ENCODE results near the gene ADAMTS7. TPM values are rescaled to one million over a fixed set of nuclear protein-coding genes. Genes with fewer than 3 reads are reported as not detected.

The ADAMTS7 gene
- total RNA-seq, 1 donor from 2014 or later = 25.5 TPM

- H3K27ac Mint-ChIP-seq (ENCODE audit: unreplicated experiment) = no peak overlapping the region
These were observed 721 bp downstream of the ADAMTS7 start for GRCh38 chr15:78810362-78811123.

GRCh38 chr15:78810003-78810361 lies 1.3 kb downstream of the ADAMTS7 start:
- Histone ChIP-seq H3K27ac (ENCODE audit: low read depth, low read length) (no peak overlapping the region), H2AFZ (ENCODE audit: low read depth, low read length) (peak overlapping the region; percentile 76), H3K4me3 (ENCODE audit: insufficient read depth, low read depth, low read length) (peak overlapping the region; percentile 64), H3K27me3 (ENCODE audit: insufficient read depth, low read length) (no peaks in the 10 kb centered on the region), H3K9ac (ENCODE audit: low read length) (peak overlapping the region; percentile 75), H3K36me3 (ENCODE audit: insufficient read depth, low read length) (no peaks in the 10 kb centered on the region), H3K4me2 (ENCODE audit: low read length) (peak overlapping the region; percentile 91), H3K9me3 (ENCODE audit: insufficient read depth, low read depth, low read length) (no peaks in the 10 kb centered on the region), H3K79me2 (ENCODE audit: insufficient read depth, low read length) (peaks cover 8% of the 10 kb centered on the region), H3K4me1 (ENCODE audit: insufficient read depth, low read length) (peaks cover 6% of the 10 kb centered on the region), H4K20me1 (ENCODE audit: insufficient read depth, low read length) (peaks cover 23% of the 10 kb centered on the region)
- peak overlapping the region; percentile 87 for H3K4me3 Mint-ChIP-seq (ENCODE audit: unreplicated experiment)
- DNase-seq (ENCODE audit: low read depth) (no peak), FAIRE-seq (no peak)
- H3K27ac Mint-ChIP-seq (ENCODE audit: unreplicated experiment) = peak overlapping the region; percentile 83
- peaks cover 5% of the 10 kb centered on the region for H3K9me3 Mint-ChIP-seq (ENCODE audit: unreplicated experiment)
- no peak for TF ChIP-seq EZH2 (IDR thresholded peaks at IDR 0.05; ENCODE audit: insufficient read depth, low read length)
- no peak for TF ChIP-seq CTCF (IDR thresholded peaks at IDR 0.05; ENCODE audit: insufficient read depth, low read depth, low read length)
- peaks cover 6% of the 10 kb centered on the region for H3K36me3 Mint-ChIP-seq (ENCODE audit: low read depth, unreplicated experiment)
- no peaks in the 10 kb centered on the region for H3K27me3 Mint-ChIP-seq (ENCODE audit: low read depth, unreplicated experiment)
- H3K4me1 Mint-ChIP-seq (ENCODE audit: low read depth, unreplicated experiment) = peaks cover 4% of the 10 kb centered on the region

More at GRCh38 chr15:78810362-78811123, 721 bp downstream of the ADAMTS7 start:
- H3K9me3 Mint-ChIP-seq (ENCODE audit: unreplicated experiment) = peaks cover 5% of the 10 kb centered on the region
- Histone ChIP-seq H4K20me1 (ENCODE audit: insufficient read depth, low read length) (peaks cover 23% of the 10 kb centered on the region), H3K36me3 (ENCODE audit: insufficient read depth, low read length) (no peaks in the 10 kb centered on the region), H3K4me3 (ENCODE audit: insufficient read depth, low read depth, low read length) (peak overlapping the region; percentile 64), H3K27ac (ENCODE audit: low read depth, low read length) (no peak overlapping the region), H3K9ac (ENCODE audit: low read length) (peak overlapping the region; percentile 75), H3K9me3 (ENCODE audit: insufficient read depth, low read depth, low read length) (no peaks in the 10 kb centered on the region), H3K27me3 (ENCODE audit: insufficient read depth, low read length) (no peaks in the 10 kb centered on the region), H3K4me2 (ENCODE audit: low read length) (peak overlapping the region; percentile 91), H3K79me2 (ENCODE audit: insufficient read depth, low read length) (peaks cover 8% of the 10 kb centered on the region), H3K4me1 (ENCODE audit: insufficient read depth, low read length) (peaks cover 6% of the 10 kb centered on the region), H2AFZ (ENCODE audit: low read depth, low read length) (peak overlapping the region; percentile 76)
- TF ChIP-seq EZH2 (IDR thresholded peaks at IDR 0.05; ENCODE audit: insufficient read depth, low read length) (peak; percentile 36), CTCF (IDR thresholded peaks at IDR 0.05; ENCODE audit: insufficient read depth, low read depth, low read length) (no peak)
- peaks cover 6% of the 10 kb centered on the region for H3K36me3 Mint-ChIP-seq (ENCODE audit: low read depth, unreplicated experiment)
- FAIRE-seq (no peak), DNase-seq (ENCODE audit: low read depth) (peak; percentile 20)
- no peaks in the 10 kb centered on the region for H3K27me3 Mint-ChIP-seq (ENCODE audit: low read depth, unreplicated experiment)
- H3K4me1 Mint-ChIP-seq (ENCODE audit: low read depth, unreplicated experiment) = peaks cover 4% of the 10 kb centered on the region
- peak overlapping the region; percentile 87 for H3K4me3 Mint-ChIP-seq (ENCODE audit: unreplicated experiment)

GRCh38 chr15:78808550-78808949 lies 2.7 kb downstream of the ADAMTS7 start:
- Histone ChIP-seq H3K4me1 (ENCODE audit: insufficient read depth, low read length) (peaks cover 9% of the 10 kb centered on the region), H3K27ac (ENCODE audit: low read depth, low read length) (no peak overlapping the region), H3K79me2 (ENCODE audit: insufficient read depth, low read length) (peaks cover 8% of the 10 kb centered on the region), H3K27me3 (ENCODE audit: insufficient read depth, low read length) (no peaks in the 10 kb centered on the region), H4K20me1 (ENCODE audit: insufficient read depth, low read length) (peaks cover 23% of the 10 kb centered on the region), H3K9me3 (ENCODE audit: insufficient read depth, low read depth, low read length) (no peaks in the 10 kb centered on the region), H3K4me2 (ENCODE audit: low read length) (no peak overlapping the region), H2AFZ (ENCODE audit: low read depth, low read length) (no peak overlapping the region), H3K36me3 (ENCODE audit: insufficient read depth, low read length) (no peaks in the 10 kb centered on the region), H3K4me3 (ENCODE audit: insufficient read depth, low read depth, low read length) (no peak overlapping the region), H3K9ac (ENCODE audit: low read length) (no peak overlapping the region)
- TF ChIP-seq CTCF (IDR thresholded peaks at IDR 0.05; ENCODE audit: insufficient read depth, low read depth, low read length) (peak; percentile 41), EZH2 (IDR thresholded peaks at IDR 0.05; ENCODE audit: insufficient read depth, low read length) (no peak)
- H3K36me3 Mint-ChIP-seq (ENCODE audit: low read depth, unreplicated experiment) = peaks cover 6% of the 10 kb centered on the region
- H3K4me1 Mint-ChIP-seq (ENCODE audit: low read depth, unreplicated experiment) = peaks cover 4% of the 10 kb centered on the region
- peak overlapping the region; percentile 87 for H3K4me3 Mint-ChIP-seq (ENCODE audit: unreplicated experiment)
- no peak overlapping the region for H3K27ac Mint-ChIP-seq (ENCODE audit: unreplicated experiment)
- FAIRE-seq (peak; percentile 9), DNase-seq (ENCODE audit: low read depth) (no peak)
- peaks cover 5% of the 10 kb centered on the region for H3K9me3 Mint-ChIP-seq (ENCODE audit: unreplicated experiment)
- H3K27me3 Mint-ChIP-seq (ENCODE audit: low read depth, unreplicated experiment) = no peaks in the 10 kb centered on the region
